T-helper 1 cell (primary cell): Measurements from ENCODE around the gene XIAP.

ENCODE experiments used
- DNase-seq, 5 donors: peaks; one replicate each; pipeline ENCODE4 v3.0.0-alpha.2; 2012 to 2020

XIAP gene

DNA sequence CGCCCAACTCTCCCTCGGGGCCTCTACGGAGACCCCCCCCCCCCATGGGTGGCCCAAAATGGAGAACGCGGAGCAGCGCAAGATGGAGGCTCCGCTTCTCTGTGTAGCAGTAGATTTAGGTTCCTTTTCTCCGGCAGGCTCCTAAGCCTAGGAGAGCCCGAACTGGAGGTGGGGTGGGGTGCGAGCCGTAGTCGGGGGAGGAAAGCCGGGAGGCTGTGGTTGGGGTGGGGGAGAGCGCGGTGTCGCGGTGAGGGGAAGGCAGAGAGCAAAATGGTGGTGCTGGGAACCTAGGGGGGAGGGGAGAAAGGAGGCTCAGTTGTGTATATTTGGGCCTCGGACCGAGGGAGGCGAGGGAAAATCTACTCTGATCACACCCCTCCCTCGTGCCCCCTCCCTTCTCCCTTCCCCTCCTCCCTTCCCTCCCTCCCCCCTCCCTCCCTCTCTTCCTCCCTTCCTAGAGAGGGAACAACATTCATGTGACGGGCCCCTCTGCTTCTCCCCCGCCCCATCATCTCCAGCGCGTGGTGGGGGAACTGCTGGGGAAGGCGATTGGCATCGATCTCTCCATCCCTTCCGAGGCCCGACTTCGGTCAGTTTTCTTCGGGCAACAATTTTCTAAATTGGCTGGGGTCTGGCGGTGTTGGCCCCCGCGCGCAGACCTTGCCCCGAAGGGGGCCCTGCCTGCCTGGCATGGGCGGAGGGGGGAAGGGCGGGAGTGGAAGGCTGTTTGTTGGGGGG, 101.6 kb downstream of the XIAP start, which contains the start of gene STAG2:
Gene STAG2, plus strand, starts transcription at position 439 of the 738 bp plus-strand sequence. CDS start 60,922 bp downstream, outside the sequence.
- peak in 4 of 5 donors; percentile 17 to 61 (median 40) for DNase-seq

DNA sequence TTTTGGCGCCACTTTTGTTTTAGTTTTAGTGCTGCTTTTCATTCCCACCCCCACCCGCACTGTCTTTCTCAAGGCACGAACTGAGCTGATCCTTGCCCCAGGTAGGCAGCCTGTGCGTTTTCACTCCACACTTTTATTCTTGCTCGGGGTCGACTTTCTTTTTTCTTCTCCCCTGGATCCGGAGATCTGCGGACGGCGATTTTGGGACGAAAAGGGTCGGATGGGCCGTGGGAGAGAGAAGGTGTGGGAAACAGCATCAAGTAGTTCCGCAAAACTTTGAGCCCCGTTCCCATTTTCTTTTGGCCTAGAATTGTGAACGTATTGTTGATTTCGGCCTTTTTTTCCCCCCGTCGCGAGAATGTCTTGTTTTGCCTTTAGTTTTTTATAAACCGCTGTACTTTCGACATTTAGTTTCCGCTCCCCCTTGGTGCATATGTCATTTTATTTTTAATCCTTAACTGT, 102.2 kb downstream of the XIAP start:
- peak in 1 of 5 donors; percentile 53 for DNase-seq

DNA sequence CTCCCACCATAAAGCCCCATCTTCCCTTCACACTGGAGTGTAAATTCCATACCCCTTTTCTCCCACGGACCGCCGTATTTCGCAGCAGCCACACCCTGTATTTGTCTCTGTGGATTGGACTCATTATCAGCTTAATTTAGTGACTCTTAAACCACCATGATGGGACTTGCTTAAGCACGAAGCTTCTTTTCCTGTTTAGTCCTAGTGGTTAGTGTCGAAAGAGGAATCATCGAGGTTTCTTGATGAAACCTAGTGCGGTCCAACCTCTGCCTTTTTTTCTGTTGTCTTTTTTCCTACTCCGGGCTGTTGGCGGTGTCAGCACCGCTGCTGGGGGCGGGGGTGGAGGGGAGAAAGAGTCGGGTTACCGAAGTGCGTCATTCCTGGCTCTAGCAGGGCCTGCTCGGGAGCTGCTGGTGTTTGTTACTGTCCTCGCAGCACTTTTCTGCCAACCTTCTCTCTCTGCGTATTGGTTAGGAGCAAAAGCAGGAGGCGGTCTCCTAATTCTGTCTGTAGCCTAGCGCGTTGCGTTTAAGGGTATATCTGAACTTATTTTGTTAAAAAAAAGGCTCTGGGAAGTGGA, 103.0 kb downstream of the XIAP start:
- DNase-seq, result peak; percentile 63 to 91 (median 80)
